ENCODE measurements around the gene CMIP.

The CMIP gene

GRCh38 chr16:81637336-81638235 is 193.0 kb downstream of the CMIP start:
- no peak for TF ChIP-seq CTCF (IDR thresholded peaks at IDR 0.05; ENCODE audit: insufficient read depth, low read depth, low read length, missing control alignments)

GRCh38 chr16:81638286-81638945 is 193.8 kb downstream of the CMIP start:
- no peak for DNase-seq (ENCODE audit: low read depth)
- TF ChIP-seq CTCF (IDR thresholded peaks at IDR 0.05; ENCODE audit: insufficient read depth, low read depth, low read length, missing control alignments), result no peak
- no peak overlapping the region for H3K4me3 ChIP-seq (ENCODE audit: low read length)

More at GRCh38 chr16:81637336-81638235, 193.0 kb downstream of the CMIP start:
- DNase-seq (ENCODE audit: low read depth), result no peak
- no peak overlapping the region for H3K4me3 ChIP-seq (ENCODE audit: low read length)

GRCh38 chr16:81639348-81639747 is 194.7 kb downstream of the CMIP start:
- no peak overlapping the region for H3K4me3 ChIP-seq (ENCODE audit: low read length)
- TF ChIP-seq CTCF (IDR thresholded peaks at IDR 0.05; ENCODE audit: insufficient read depth, low read depth, low read length, missing control alignments), result no peak
- no peak for DNase-seq (ENCODE audit: low read depth)

- no peak overlapping the region for H3K4me3 ChIP-seq (ENCODE audit: low read length)
- DNase-seq (ENCODE audit: low read depth), result no peak
- no peak for TF ChIP-seq CTCF (IDR thresholded peaks at IDR 0.05; ENCODE audit: insufficient read depth, low read depth, low read length, missing control alignments)
Observed at GRCh38 chr16:81639931-81640680, 195.5 kb downstream of the CMIP start.

GRCh38 chr16:81640681-81641070 is 196.1 kb downstream of the CMIP start:
- no peak for DNase-seq (ENCODE audit: low read depth)
- TF ChIP-seq CTCF (IDR thresholded peaks at IDR 0.05; ENCODE audit: insufficient read depth, low read depth, low read length, missing control alignments), result no peak
- H3K4me3 ChIP-seq (ENCODE audit: low read length), result no peak overlapping the region

- DNase-seq (ENCODE audit: low read depth), result no peak
- no peak for TF ChIP-seq CTCF (IDR thresholded peaks at IDR 0.05; ENCODE audit: insufficient read depth, low read depth, low read length, missing control alignments)
- H3K4me3 ChIP-seq (ENCODE audit: low read length), result no peak overlapping the region
Observed at GRCh38 chr16:81641395-81642106, 196.9 kb downstream of the CMIP start.
